ENCODE results near the gene JPH3. TPM values are rescaled to one million over a fixed set of nuclear protein-coding genes. Genes with fewer than 3 reads are reported as not detected.

Gene JPH3
- total RNA-seq, 2 donors from 2014 or later = 37.0 to 39.1 TPM

GRCh38 chr16:87598431-87598830 is 3.9 kb upstream of the JPH3 start:
- Histone ChIP-seq H3K27me3 (ENCODE audit: control insufficient read depth, insufficient read depth, low read length, poor library complexity, severe bottlenecking) (peaks cover 18% of the 10 kb centered on the region), H3K9ac (ENCODE audit: extremely low read depth, low read length, poor library complexity, severe bottlenecking) (no peak overlapping the region), H3K36me3 (ENCODE audit: control insufficient read depth, insufficient read depth, low read length) (no peaks in the 10 kb centered on the region), H3K9me3 (ENCODE audit: control insufficient read depth, low read length) (no peaks in the 10 kb centered on the region), H3K4me1 (ENCODE audit: control insufficient read depth, insufficient read depth, low read length) (no peaks in the 10 kb centered on the region), H3K4me3 (ENCODE audit: low read length) (no peak overlapping the region), H3K27ac (ENCODE audit: low read depth, low read length) (no peak overlapping the region)
- Mint-ChIP-seq H3K27ac (no peak overlapping the region), H3K27me3 (ENCODE audit: insufficient read depth) (peaks cover 12% of the 10 kb centered on the region), H3K4me3 (no peak overlapping the region), H3K36me3 (ENCODE audit: low read depth) (no peaks in the 10 kb centered on the region), H3K9me3 (no peaks in the 10 kb centered on the region), H3K4me1 (peaks cover 3% of the 10 kb centered on the region)
- no peak for DNase-seq
- WGBS, 2 experiments (ENCODE audit: insufficient coverage in 1 of 2, insufficient read length in 1 of 2) = 83 to 85% methylated on average over 3 to 5 of the region's 5 CpGs
- TF ChIP-seq CTCF (conservative IDR thresholded peaks at IDR 0.05) = no peak

GRCh38 chr16:87600246-87600645 is 2.1 kb upstream of the JPH3 start:
- no peak for DNase-seq
- no peak overlapping the region for H3K27ac Mint-ChIP-seq
- Histone ChIP-seq H3K36me3 (ENCODE audit: control insufficient read depth, insufficient read depth, low read length) (no peaks in the 10 kb centered on the region), H3K9me3 (ENCODE audit: control insufficient read depth, low read length) (no peaks in the 10 kb centered on the region), H3K9ac (ENCODE audit: extremely low read depth, low read length, poor library complexity, severe bottlenecking) (no peak overlapping the region), H3K27me3 (ENCODE audit: control insufficient read depth, insufficient read depth, low read length, poor library complexity, severe bottlenecking) (peaks cover 29% of the 10 kb centered on the region), H3K27ac (ENCODE audit: low read depth, low read length) (no peak overlapping the region), H3K4me1 (ENCODE audit: control insufficient read depth, insufficient read depth, low read length) (no peaks in the 10 kb centered on the region), H3K4me3 (ENCODE audit: low read length) (no peak overlapping the region)
- peaks cover 18% of the 10 kb centered on the region for H3K27me3 Mint-ChIP-seq (ENCODE audit: insufficient read depth)
- peak overlapping the region; percentile 73 for H3K4me3 Mint-ChIP-seq
- no peaks in the 10 kb centered on the region for H3K9me3 Mint-ChIP-seq
- H3K4me1 Mint-ChIP-seq = peaks cover 13% of the 10 kb centered on the region
- TF ChIP-seq CTCF (conservative IDR thresholded peaks at IDR 0.05) = no peak
- H3K36me3 Mint-ChIP-seq (ENCODE audit: low read depth) = peaks cover 3% of the 10 kb centered on the region
- 86 to 90% methylated on average over 6 of the region's 6 CpGs for WGBS, 2 experiments (ENCODE audit: insufficient coverage in 1 of 2, insufficient read length in 1 of 2)

- DNase-seq = peak; percentile 74
- H3K9me3 ChIP-seq (ENCODE audit: control insufficient read depth, low read length) = no peaks in the 10 kb centered on the region
- Mint-ChIP-seq H3K9me3 (no peaks in the 10 kb centered on the region), H3K27ac (peak overlapping the region; percentile 57), H3K4me1 (peaks cover 13% of the 10 kb centered on the region), H3K27me3 (ENCODE audit: insufficient read depth) (peaks cover 17% of the 10 kb centered on the region), H3K36me3 (ENCODE audit: low read depth) (peaks cover 3% of the 10 kb centered on the region), H3K4me3 (peak overlapping the region; percentile 73)
- no peaks in the 10 kb centered on the region for H3K4me1 ChIP-seq (ENCODE audit: control insufficient read depth, insufficient read depth, low read length)
- H3K4me3 ChIP-seq (ENCODE audit: low read length) = peak overlapping the region; percentile 76
- no peak overlapping the region for H3K9ac ChIP-seq (ENCODE audit: extremely low read depth, low read length, poor library complexity, severe bottlenecking)
- 28 to 43% methylated on average over 13 to 32 of the region's 32 CpGs for WGBS, 2 experiments (ENCODE audit: insufficient coverage in 1 of 2, insufficient read length in 1 of 2)
- H3K36me3 ChIP-seq (ENCODE audit: control insufficient read depth, insufficient read depth, low read length) = no peaks in the 10 kb centered on the region
- H3K27ac ChIP-seq (ENCODE audit: low read depth, low read length) = no peak overlapping the region
- H3K27me3 ChIP-seq (ENCODE audit: control insufficient read depth, insufficient read depth, low read length, poor library complexity, severe bottlenecking) = peaks cover 29% of the 10 kb centered on the region
- no peak for TF ChIP-seq CTCF (conservative IDR thresholded peaks at IDR 0.05)
Observed at GRCh38 chr16:87601401-87601981, 817 bp upstream of the JPH3 start.

Data from endodermal cell (in vitro differentiated cells).